Ovary (tissue), 3 donors: ENCODE data around the gene MAL.

Source experiments
- EP300 ChIP-seq: sonication (generic); formaldehyde crosslinking; IDR thresholded peaks from one replicate; pipeline ENCODE4 v1.6.1; 2017; ENCODE audit warnings: antibody characterized with exemption
- POLR2A ChIP-seq: fragments of 450-650 bp; IDR thresholded peaks from one replicate; pipeline ENCODE4 v1.6.1; 2017; ENCODE audit warnings: antibody characterized with exemption, mild to moderate bottlenecking, moderate library complexity
- TF ChIP-seq, protein P1 (sequence below), 3 donors: fragments of 450-650 bp in 2 of 3; fragments of 200-600 bp in 1 of 3; IDR thresholded peaks; one replicate each; pipeline versions ENCODE4 v1.5.1 to v1.8.0; 2016 to 2022; ENCODE audit warnings: antibody characterized with exemption in 3 of 3, mild to moderate bottlenecking in 1 of 3
- donor health status: DM: no; HTN: no; CAD: no.

DNA sequence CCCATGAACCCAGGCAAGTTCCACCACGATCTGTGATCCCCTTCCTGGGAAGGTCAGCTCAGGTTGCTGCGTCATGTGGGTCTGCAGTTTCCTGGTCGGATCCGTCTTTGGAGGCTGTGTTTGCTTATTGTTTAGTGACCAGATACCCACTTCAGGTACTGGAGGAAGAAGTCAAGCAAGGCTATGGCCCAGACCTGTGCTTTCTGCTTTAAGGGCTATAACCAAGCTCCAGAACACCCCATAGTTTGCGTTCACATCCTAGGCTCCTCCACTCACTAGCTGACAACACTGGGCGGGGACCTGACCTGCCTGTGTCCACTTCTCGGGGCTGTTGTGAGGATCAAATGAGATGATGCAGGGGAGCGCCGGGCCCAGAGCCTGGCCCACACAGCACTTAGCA is 44.0 kb downstream of the MAL start:
- TF ChIP-seq, protein P1, sequence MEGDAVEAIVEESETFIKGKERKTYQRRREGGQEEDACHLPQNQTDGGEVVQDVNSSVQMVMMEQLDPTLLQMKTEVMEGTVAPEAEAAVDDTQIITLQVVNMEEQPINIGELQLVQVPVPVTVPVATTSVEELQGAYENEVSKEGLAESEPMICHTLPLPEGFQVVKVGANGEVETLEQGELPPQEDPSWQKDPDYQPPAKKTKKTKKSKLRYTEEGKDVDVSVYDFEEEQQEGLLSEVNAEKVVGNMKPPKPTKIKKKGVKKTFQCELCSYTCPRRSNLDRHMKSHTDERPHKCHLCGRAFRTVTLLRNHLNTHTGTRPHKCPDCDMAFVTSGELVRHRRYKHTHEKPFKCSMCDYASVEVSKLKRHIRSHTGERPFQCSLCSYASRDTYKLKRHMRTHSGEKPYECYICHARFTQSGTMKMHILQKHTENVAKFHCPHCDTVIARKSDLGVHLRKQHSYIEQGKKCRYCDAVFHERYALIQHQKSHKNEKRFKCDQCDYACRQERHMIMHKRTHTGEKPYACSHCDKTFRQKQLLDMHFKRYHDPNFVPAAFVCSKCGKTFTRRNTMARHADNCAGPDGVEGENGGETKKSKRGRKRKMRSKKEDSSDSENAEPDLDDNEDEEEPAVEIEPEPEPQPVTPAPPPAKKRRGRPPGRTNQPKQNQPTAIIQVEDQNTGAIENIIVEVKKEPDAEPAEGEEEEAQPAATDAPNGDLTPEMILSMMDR (IDR thresholded peaks at IDR 0.05) = no peak
- no peak for TF ChIP-seq EP300
- TF ChIP-seq POLR2A = no peak
